ENCODE measurements around the gene RD3L. TPM values are rescaled to one million over a fixed set of nuclear protein-coding genes. Genes with fewer than 3 reads are reported as not detected.

RD3L gene
- total RNA-seq, 1 experiment from 2014 or later = not detected

DNA sequence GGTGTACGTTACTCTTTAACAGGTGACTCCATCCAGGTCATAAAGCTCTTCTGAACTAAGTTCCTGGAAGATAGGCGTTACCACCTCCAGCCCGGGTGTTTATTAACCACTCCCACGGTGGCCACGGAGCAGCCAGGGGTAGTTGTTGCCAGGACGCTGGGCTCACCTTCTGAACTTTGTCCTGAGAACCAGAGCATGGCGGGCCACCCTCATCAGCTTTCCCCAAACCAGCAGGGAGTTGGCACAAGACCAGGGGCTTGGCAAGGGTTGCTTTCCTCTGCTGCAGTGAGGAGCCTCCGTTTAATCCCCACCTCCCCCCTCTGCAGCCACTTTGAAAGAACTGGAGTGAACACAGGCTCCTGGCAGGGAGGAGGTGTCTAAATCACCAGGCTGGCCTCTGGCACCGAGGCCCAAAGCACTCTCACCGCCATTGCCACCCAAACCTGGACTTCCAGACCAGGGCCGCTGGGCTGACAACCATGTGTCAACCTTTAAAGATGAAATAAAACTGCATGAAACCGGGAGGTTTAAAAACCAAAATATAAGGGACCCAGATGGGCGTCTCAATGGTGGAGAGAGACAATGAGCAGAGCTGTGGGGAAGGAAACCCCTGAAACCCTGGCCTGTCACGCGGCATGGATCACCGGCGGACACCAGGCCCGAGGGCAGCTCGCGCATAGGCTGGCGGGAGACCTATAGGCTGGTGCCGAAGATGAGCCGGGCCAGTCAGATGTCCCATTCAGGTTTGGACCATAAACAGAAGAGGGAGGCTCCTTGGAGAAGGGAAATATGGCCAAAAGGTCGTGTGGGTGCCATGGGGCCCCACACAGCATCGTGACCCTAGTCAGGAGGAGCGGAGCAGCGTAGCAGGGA is 45.0 kb downstream of the RD3L start:
- ChIA-PET RAD21 (ENCODE audit: low non-redundant PET in 1 of 2, low total read pairs in 2 of 2, uncharacterized antibody in 2 of 2, unreplicated experiment in 2 of 2) (no interaction called here), POLR2A (no interaction called here), CTCF (no interaction called here)
- no peak overlapping the region for H3K4me3 ChIP-seq (replicated peaks in 1 of 2; ENCODE audit: low read depth in 1 of 2, low read length in 2 of 2)
- H4K20me1 ChIP-seq (ENCODE audit: insufficient read depth) = no peaks in the 10 kb centered on the region
- H3K9me2 ChIP-seq (ENCODE audit: insufficient read depth) = no peaks in the 10 kb centered on the region
- DNase-seq (ENCODE audit: low read depth, low spot score) (no peak), ATAC-seq (no peak)
- intact Hi-C loops (cut with micrococcal nuclease) = no loop called here
- BruUV-seq (replicated peaks) = no TSS peak
- no peak overlapping the region for H2AFZ ChIP-seq (ENCODE audit: low read depth, low read length, poor library complexity, severe bottlenecking)
- H3K36me3 ChIP-seq (ENCODE audit: control insufficient read depth in 1 of 2, insufficient read depth in 2 of 2, low read length in 2 of 2) = no peaks in the 10 kb centered on the region
- H3K79me2 ChIP-seq (ENCODE audit: insufficient read depth, low read length) = no peaks in the 10 kb centered on the region
- H3K4me1 ChIP-seq (ENCODE audit: control insufficient read depth in 1 of 2, insufficient read depth in 2 of 2, low read length in 2 of 2) = peaks cover 8 to 22% of the 10 kb centered on the region in 2 experiments; a peak in 3 of 4 replicates
- no peak overlapping the region for H3K27ac ChIP-seq (ENCODE audit: low read depth, low read length)
- no peak overlapping the region for H3K9ac ChIP-seq (ENCODE audit: low read length)
- H3K9me3 ChIP-seq (ENCODE audit: control insufficient read depth in 1 of 2, insufficient read depth in 1 of 2, low read depth in 1 of 2, low read length in 2 of 2) = no peaks in the 10 kb centered on the region; a peak in 1 of 4 replicates
- no peaks in the 10 kb centered on the region for H3K27me3 ChIP-seq (ENCODE audit: insufficient read depth, low read length)
- H3K4me2 ChIP-seq (ENCODE audit: low read length) = no peak overlapping the region
- TF ChIP-seq FOSL1 (IDR thresholded peaks at IDR 0.05; ENCODE audit: low read depth) (no peak), CBX3 (IDR thresholded peaks at IDR 0.05; ENCODE audit: low read depth) (no peak), SIN3A (IDR thresholded peaks at IDR 0.05; ENCODE audit: low read depth) (no peak)

DNA sequence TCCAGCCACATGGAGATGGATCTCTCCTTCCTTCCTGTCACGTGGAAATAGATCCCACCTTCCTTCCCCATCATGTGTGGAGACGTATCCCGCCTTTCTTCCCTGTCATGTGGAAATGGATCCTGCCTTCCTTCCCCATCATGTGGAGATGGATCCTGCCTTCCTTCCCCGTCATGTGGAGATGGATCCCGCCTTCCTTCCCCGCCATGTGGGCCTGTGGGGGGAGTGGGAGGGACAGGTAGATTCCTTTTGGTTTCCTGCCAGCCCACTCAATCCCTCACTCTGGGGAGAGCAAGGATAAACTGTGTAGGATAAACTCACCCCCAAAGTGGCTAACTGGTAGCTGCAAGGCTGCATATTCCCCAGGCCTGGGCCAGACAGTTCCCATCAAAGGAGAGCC is 45.8 kb downstream of the RD3L start:
- DNase-seq (ENCODE audit: low read depth, low spot score) (no peak), ATAC-seq (no peak)
- Histone ChIP-seq H3K9me2 (ENCODE audit: insufficient read depth) (no peaks in the 10 kb centered on the region), H3K4me2 (ENCODE audit: low read length) (no peak overlapping the region), H3K9ac (ENCODE audit: low read length) (no peak overlapping the region), H2AFZ (ENCODE audit: low read depth, low read length, poor library complexity, severe bottlenecking) (no peak overlapping the region), H3K27ac (ENCODE audit: low read depth, low read length) (no peak overlapping the region), H3K79me2 (ENCODE audit: insufficient read depth, low read length) (no peaks in the 10 kb centered on the region), H3K4me3 (replicated peaks in 1 of 2; ENCODE audit: low read depth in 1 of 2, low read length in 2 of 2) (no peak overlapping the region), H3K27me3 (ENCODE audit: insufficient read depth, low read length) (no peaks in the 10 kb centered on the region), H3K9me3 (ENCODE audit: control insufficient read depth in 1 of 2, insufficient read depth in 1 of 2, low read depth in 1 of 2, low read length in 2 of 2) (no peaks in the 10 kb centered on the region; a peak in 1 of 4 replicates), H3K4me1 (ENCODE audit: control insufficient read depth in 1 of 2, insufficient read depth in 2 of 2, low read length in 2 of 2) (peaks cover 8 to 22% of the 10 kb centered on the region in 2 experiments; a peak in 3 of 4 replicates), H3K36me3 (ENCODE audit: control insufficient read depth in 1 of 2, insufficient read depth in 2 of 2, low read length in 2 of 2) (no peaks in the 10 kb centered on the region), H4K20me1 (ENCODE audit: insufficient read depth) (no peaks in the 10 kb centered on the region)
- CTCF ChIA-PET = no interaction called here
- intact Hi-C loops (cut with micrococcal nuclease) = no loop called here
- POLR2A ChIA-PET = no interaction called here
- no TSS peak for BruUV-seq (replicated peaks)
- RAD21 ChIA-PET (ENCODE audit: low non-redundant PET in 1 of 2, low total read pairs in 2 of 2, uncharacterized antibody in 2 of 2, unreplicated experiment in 2 of 2) = no interaction called here
- no peak for TF ChIP-seq ZBTB33 (IDR thresholded peaks at IDR 0.05; ENCODE audit: extremely low read depth, insufficient replicate concordance, low read length)
- TF ChIP-seq, protein P1, sequence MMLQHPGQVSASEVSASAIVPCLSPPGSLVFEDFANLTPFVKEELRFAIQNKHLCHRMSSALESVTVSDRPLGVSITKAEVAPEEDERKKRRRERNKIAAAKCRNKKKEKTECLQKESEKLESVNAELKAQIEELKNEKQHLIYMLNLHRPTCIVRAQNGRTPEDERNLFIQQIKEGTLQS (IDR thresholded peaks at IDR 0.05) = no peak
- TF ChIP-seq, protein P2, sequence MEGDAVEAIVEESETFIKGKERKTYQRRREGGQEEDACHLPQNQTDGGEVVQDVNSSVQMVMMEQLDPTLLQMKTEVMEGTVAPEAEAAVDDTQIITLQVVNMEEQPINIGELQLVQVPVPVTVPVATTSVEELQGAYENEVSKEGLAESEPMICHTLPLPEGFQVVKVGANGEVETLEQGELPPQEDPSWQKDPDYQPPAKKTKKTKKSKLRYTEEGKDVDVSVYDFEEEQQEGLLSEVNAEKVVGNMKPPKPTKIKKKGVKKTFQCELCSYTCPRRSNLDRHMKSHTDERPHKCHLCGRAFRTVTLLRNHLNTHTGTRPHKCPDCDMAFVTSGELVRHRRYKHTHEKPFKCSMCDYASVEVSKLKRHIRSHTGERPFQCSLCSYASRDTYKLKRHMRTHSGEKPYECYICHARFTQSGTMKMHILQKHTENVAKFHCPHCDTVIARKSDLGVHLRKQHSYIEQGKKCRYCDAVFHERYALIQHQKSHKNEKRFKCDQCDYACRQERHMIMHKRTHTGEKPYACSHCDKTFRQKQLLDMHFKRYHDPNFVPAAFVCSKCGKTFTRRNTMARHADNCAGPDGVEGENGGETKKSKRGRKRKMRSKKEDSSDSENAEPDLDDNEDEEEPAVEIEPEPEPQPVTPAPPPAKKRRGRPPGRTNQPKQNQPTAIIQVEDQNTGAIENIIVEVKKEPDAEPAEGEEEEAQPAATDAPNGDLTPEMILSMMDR (IDR thresholded peaks at IDR 0.05 in 2 of 3, conservative IDR thresholded peaks at IDR 0.05 in 1 of 3; ENCODE audit: borderline replicate concordance in 1 of 3, insufficient read depth in 1 of 3, low read depth in 2 of 3, low read length in 2 of 3) = no peak
- no peak for TF ChIP-seq FOSL1 (IDR thresholded peaks at IDR 0.05; ENCODE audit: low read depth)
- no peak for TF ChIP-seq SIN3A (IDR thresholded peaks at IDR 0.05; ENCODE audit: low read depth)
- no peak for TF ChIP-seq RAD21 (IDR thresholded peaks at IDR 0.05; ENCODE audit: low read depth)
- TF ChIP-seq ZNF274 (IDR thresholded peaks at IDR 0.05; ENCODE audit: low read depth, low read length) = no peak
- TF ChIP-seq EGR1 (IDR thresholded peaks at IDR 0.05; ENCODE audit: low read depth) = no peak
- no peak for TF ChIP-seq SRF (IDR thresholded peaks at IDR 0.05; ENCODE audit: low read depth)
